A673 (cell line): ENCODE data around the gene KIF26B. TPM values are rescaled to one million over a fixed set of nuclear protein-coding genes. Genes with fewer than 3 reads are reported as not detected.

Experiments
- BruUV-seq: library from RNA; stranded (reverse); fragments of 400-500 nt; replicated peaks from 2 replicates; lab custom pipeline; 2021; lab: Mats Ljungman, UMichigan
- CTCF ChIA-PET: fragments of 300-600 bp; sonication (Branson Sonifier 250); formaldehyde crosslinking; loops from one replicate; lab custom pipeline; 2022; ENCODE audit warnings: antibody characterized with exemption; lab: Charles Lee
- POLR2A ChIA-PET: fragments of 300-600 bp; sonication (Branson Sonifier 250); formaldehyde crosslinking; loops from one replicate; lab custom pipeline; 2022; ENCODE audit warnings: antibody characterized with exemption; ENCODE audit not compliant: low non-redundant PET; lab: Charles Lee
- DNase-seq: peaks from one replicate; pipeline ENCODE4 v3.0.0-alpha.2; 2015; ENCODE audit warnings: low spot score
- H3K27ac ChIP-seq: fragments of 200-600 bp; sonication (generic); 2 replicates; pipeline ENCODE4 v1.5.1; 2016; ENCODE audit warnings: mixed run types, low read depth, mild to moderate bottlenecking, mixed read lengths, antibody characterized with exemption, low read length; ENCODE audit not compliant: poor library complexity, severe bottlenecking
- H3K27me3 ChIP-seq: fragments of 200-600 bp; sonication (generic); replicated peaks from 2 replicates; pipeline ENCODE4 v1.6.1; 2017; ENCODE audit warnings: mixed run types, low read depth, mild to moderate bottlenecking, mixed read lengths, antibody characterized with exemption, low read length; ENCODE audit not compliant: insufficient read depth, poor library complexity
- H3K36me3 ChIP-seq: fragments of 200-600 bp; sonication (generic); 2 replicates; pipeline ENCODE4 v1.6.1; 2016; ENCODE audit warnings: mixed run types, mild to moderate bottlenecking, mixed read lengths, antibody characterized with exemption, low read length; ENCODE audit not compliant: insufficient read depth, poor library complexity, severe bottlenecking
- H3K4me1 ChIP-seq: fragments of 200-600 bp; sonication (generic); 2 replicates; pipeline ENCODE4 v1.6.1; 2017; ENCODE audit warnings: mixed run types, mild to moderate bottlenecking, mixed read lengths, antibody characterized with exemption, low read length; ENCODE audit not compliant: insufficient read depth, poor library complexity, severe bottlenecking
- H3K4me3 ChIP-seq: fragments of 200-600 bp; sonication (generic); 2 replicates; pipeline ENCODE4 v1.5.1; 2016; ENCODE audit warnings: low read depth, mixed run types, mild to moderate bottlenecking, mixed read lengths, low read length; ENCODE audit not compliant: poor library complexity, severe bottlenecking
- H3K9me3 ChIP-seq: fragments of 200-600 bp; sonication (generic); 2 replicates; pipeline ENCODE4 v1.6.1; 2016; ENCODE audit warnings: mixed run types, low read depth, mild to moderate bottlenecking, mixed read lengths, antibody characterized with exemption, low read length; ENCODE audit not compliant: poor library complexity, severe bottlenecking
- EZH2 ChIP-seq: fragments of 200-600 bp; sonication (generic); IDR thresholded peaks from 2 replicates; pipeline ENCODE4 v1.6.1; 2017; ENCODE audit warnings: borderline replicate concordance, low read depth, mild to moderate bottlenecking, mixed read lengths, antibody characterized with exemption, low read length; ENCODE audit not compliant: poor library complexity, severe bottlenecking
- intact Hi-C: fragments of 100-400 bp; cut with micrococcal nuclease; formaldehyde crosslinking; loops from one replicate; pipeline ENCODE4 v1.10.0; 2022; ENCODE audit not compliant: unreplicated experiment
- total RNA-seq: library from RNA; stranded (reverse); gene quantifications from 2 replicates; pipeline ENCODE4 v1.2.3, GENCODE V29; 2021
- TF ChIP-seq, protein P1 (sequence below): fragments of 300-800, 200-600 bp; sonication (generic); conservative IDR thresholded peaks from 2 replicates; pipeline ENCODE4 v1.5.1; 2017; ENCODE audit warnings: low read depth, mild to moderate bottlenecking, antibody characterized with exemption, low read length, moderate library complexity, mixed read lengths

Gene KIF26B
- total RNA-seq, 1 experiment from 2014 or later, result not detected

DNA sequence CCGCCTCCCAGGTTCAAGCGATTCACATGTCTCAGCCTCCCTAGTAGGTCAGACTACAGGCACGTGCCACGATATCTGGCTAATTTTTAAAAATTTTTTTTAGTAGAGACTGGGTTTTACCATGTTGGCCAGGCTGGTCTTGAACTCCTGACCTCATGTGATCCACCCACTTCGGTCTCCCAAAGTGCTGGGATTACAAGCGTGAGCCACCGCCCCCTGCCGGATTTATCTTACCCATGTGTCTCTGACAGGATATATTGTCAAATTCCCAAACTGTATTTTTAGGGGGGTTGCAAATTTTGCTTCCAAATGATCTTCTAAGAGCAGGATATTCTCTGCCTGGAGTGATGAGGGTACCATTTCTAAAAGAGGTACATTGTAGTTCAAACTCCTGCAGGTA, 74.3 kb downstream of the KIF26B start:
- Histone ChIP-seq H3K27me3 (peaks cover 4% of the 10 kb centered on the region), H3K4me1 (no peaks in the 10 kb centered on the region), H3K4me3 (no peak overlapping the region), H3K9me3 (no peaks in the 10 kb centered on the region), H3K27ac (no peak overlapping the region), H3K36me3 (no peaks in the 10 kb centered on the region)
- CTCF ChIA-PET, result no interaction called here
- POLR2A ChIA-PET, result no interaction called here
- intact Hi-C loops, result no loop called here
- no peak for TF ChIP-seq EZH2
- TF ChIP-seq, protein P1, sequence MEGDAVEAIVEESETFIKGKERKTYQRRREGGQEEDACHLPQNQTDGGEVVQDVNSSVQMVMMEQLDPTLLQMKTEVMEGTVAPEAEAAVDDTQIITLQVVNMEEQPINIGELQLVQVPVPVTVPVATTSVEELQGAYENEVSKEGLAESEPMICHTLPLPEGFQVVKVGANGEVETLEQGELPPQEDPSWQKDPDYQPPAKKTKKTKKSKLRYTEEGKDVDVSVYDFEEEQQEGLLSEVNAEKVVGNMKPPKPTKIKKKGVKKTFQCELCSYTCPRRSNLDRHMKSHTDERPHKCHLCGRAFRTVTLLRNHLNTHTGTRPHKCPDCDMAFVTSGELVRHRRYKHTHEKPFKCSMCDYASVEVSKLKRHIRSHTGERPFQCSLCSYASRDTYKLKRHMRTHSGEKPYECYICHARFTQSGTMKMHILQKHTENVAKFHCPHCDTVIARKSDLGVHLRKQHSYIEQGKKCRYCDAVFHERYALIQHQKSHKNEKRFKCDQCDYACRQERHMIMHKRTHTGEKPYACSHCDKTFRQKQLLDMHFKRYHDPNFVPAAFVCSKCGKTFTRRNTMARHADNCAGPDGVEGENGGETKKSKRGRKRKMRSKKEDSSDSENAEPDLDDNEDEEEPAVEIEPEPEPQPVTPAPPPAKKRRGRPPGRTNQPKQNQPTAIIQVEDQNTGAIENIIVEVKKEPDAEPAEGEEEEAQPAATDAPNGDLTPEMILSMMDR, result no peak
- no peak for DNase-seq
- no TSS peak for BruUV-seq

GRCh38 chr1:245232931-245233330, 78.1 kb downstream of the KIF26B start:
- H3K27me3 ChIP-seq, result peaks cover 4% of the 10 kb centered on the region
- no TSS peak for BruUV-seq
- H3K27ac ChIP-seq, result no peak overlapping the region
- CTCF ChIA-PET, result no interaction called here
- no peak for DNase-seq
- POLR2A ChIA-PET, result no interaction called here
- H3K4me3 ChIP-seq, result no peak overlapping the region
- no peaks in the 10 kb centered on the region for H3K9me3 ChIP-seq
- TF ChIP-seq, protein P1, result no peak
- no peak for TF ChIP-seq EZH2
- H3K4me1 ChIP-seq, result no peaks in the 10 kb centered on the region
- intact Hi-C loops, result no loop called here
- H3K36me3 ChIP-seq, result no peaks in the 10 kb centered on the region

GRCh38 chr1:245234217-245235081, 79.7 kb downstream of the KIF26B start:
- BruUV-seq, result no TSS peak
- intact Hi-C loops, result no loop called here
- POLR2A ChIA-PET, result no interaction called here
- peak; percentile 22 for DNase-seq
- Histone ChIP-seq H3K36me3 (no peaks in the 10 kb centered on the region), H3K9me3 (no peaks in the 10 kb centered on the region), H3K27me3 (peaks cover 9% of the 10 kb centered on the region), H3K4me1 (no peaks in the 10 kb centered on the region), H3K4me3 (no peak overlapping the region), H3K27ac (no peak overlapping the region)
- CTCF ChIA-PET, result no interaction called here
- TF ChIP-seq EZH2, result no peak
- TF ChIP-seq, protein P1, result no peak
